Panc1 (cell line): Measurements from ENCODE around the gene WSB1.

Experiments
- REST ChIP-seq, 2 experiments: IDR thresholded peaks; 2 replicates each; pipeline ENCODE4 v1.6.1; 2011 to 2012; ENCODE audit warnings: low read depth in 2 of 2, control low read depth in 1 of 2, low read length in 1 of 2, mild to moderate bottlenecking in 1 of 2, moderate library complexity in 1 of 2; ENCODE audit not compliant: insufficient read depth in 1 of 2
- TF ChIP-seq, protein P1 (sequence below): fragments of 450-650 bp; IDR thresholded peaks from 2 replicates; pipeline ENCODE4 v1.5.1; 2017; ENCODE audit warnings: mild to moderate bottlenecking

GRCh38 chr17:27353461-27354050, 59.6 kb downstream of the WSB1 start:
- TF ChIP-seq REST (IDR thresholded peaks at IDR 0.05; ENCODE audit: insufficient read depth in 1 of 2, low read depth in 2 of 2, low read length in 1 of 2), result no peak
- TF ChIP-seq, protein P1, sequence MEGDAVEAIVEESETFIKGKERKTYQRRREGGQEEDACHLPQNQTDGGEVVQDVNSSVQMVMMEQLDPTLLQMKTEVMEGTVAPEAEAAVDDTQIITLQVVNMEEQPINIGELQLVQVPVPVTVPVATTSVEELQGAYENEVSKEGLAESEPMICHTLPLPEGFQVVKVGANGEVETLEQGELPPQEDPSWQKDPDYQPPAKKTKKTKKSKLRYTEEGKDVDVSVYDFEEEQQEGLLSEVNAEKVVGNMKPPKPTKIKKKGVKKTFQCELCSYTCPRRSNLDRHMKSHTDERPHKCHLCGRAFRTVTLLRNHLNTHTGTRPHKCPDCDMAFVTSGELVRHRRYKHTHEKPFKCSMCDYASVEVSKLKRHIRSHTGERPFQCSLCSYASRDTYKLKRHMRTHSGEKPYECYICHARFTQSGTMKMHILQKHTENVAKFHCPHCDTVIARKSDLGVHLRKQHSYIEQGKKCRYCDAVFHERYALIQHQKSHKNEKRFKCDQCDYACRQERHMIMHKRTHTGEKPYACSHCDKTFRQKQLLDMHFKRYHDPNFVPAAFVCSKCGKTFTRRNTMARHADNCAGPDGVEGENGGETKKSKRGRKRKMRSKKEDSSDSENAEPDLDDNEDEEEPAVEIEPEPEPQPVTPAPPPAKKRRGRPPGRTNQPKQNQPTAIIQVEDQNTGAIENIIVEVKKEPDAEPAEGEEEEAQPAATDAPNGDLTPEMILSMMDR, result peak; percentile 99
